Karpas-422 (cell line): Measurements from ENCODE around the gene URAD. TPM values are rescaled to one million over a fixed set of nuclear protein-coding genes. Genes with fewer than 3 reads are reported as not detected.
"Not testable (repeated sequence)": the region's sequence is repeated elsewhere in the genome, so short reads cannot be mapped to it uniquely, and the experiment has no call there.

Experiments used
- DNase-seq: peaks from one replicate; pipeline ENCODE4 v3.0.0-alpha.2; 2015
- H2AFZ ChIP-seq: fragments of 200-600 bp; sonication (generic); 2 replicates; pipeline ENCODE4 v1.6.1; 2014; ENCODE audit warnings: antibody characterized with exemption, low read length, mixed read lengths
- H3K27ac ChIP-seq: fragments of 200-600 bp; sonication (generic); 2 replicates; pipeline ENCODE4 v1.5.1; 2014; ENCODE audit warnings: mild to moderate bottlenecking, low read length, moderate library complexity
- H3K27me3 ChIP-seq: fragments of 200-600 bp; sonication (generic); 2 replicates; pipeline ENCODE4 v1.6.1; 2014; ENCODE audit warnings: low read length, mixed read lengths
- H3K36me3 ChIP-seq: fragments of 200-600 bp; sonication (generic); 2 replicates; pipeline ENCODE4 v1.6.1; 2014; ENCODE audit warnings: low read length, mixed read lengths; ENCODE audit not compliant: insufficient read depth
- H3K4me1 ChIP-seq: fragments of 200-600 bp; sonication (generic); 2 replicates; pipeline ENCODE4 v1.6.1; 2014; ENCODE audit warnings: mild to moderate bottlenecking, low read length, mixed read lengths
- H3K4me2 ChIP-seq: fragments of 200-600 bp; sonication (generic); 2 replicates; pipeline ENCODE4 v1.6.1; 2014; ENCODE audit warnings: low read length, low read depth, mild to moderate bottlenecking; ENCODE audit not compliant: poor library complexity, severe bottlenecking
- H3K4me3 ChIP-seq: fragments of 200-600 bp; sonication (generic); 2 replicates; pipeline ENCODE4 v1.5.1; 2014; ENCODE audit warnings: mild to moderate bottlenecking, antibody characterized with exemption, low read length, mixed read lengths
- H3K79me2 ChIP-seq: fragments of 200-600 bp; sonication (generic); 2 replicates; pipeline ENCODE4 v1.6.1; 2014; ENCODE audit warnings: mild to moderate bottlenecking, low read length, mixed read lengths
- H3K9ac ChIP-seq: fragments of 200-600 bp; sonication (generic); 2 replicates; pipeline ENCODE4 v1.6.0; 2014; ENCODE audit warnings: low read length
- H3K9me2 ChIP-seq: fragments of 200-600 bp; sonication (generic), shearing (Covaris generic); replicated peaks from 2 replicates; pipeline ENCODE4 v1.6.0; 2014; ENCODE audit warnings: mild to moderate bottlenecking, low read length, moderate library complexity; ENCODE audit not compliant: insufficient read depth
- H3K9me3 ChIP-seq: fragments of 300-700, 200-600 bp; sonication (generic); 2 replicates; pipeline ENCODE4 v1.6.1; 2014; ENCODE audit warnings: low read length, mixed read lengths
- H4K20me1 ChIP-seq: fragments of 200-600 bp; sonication (generic); 2 replicates; pipeline ENCODE4 v1.6.1; 2014; ENCODE audit warnings: mild to moderate bottlenecking, antibody characterized with exemption, low read length, low read depth; ENCODE audit not compliant: insufficient read depth
- total RNA-seq: library from RNA; depleted of rRNA; stranded (reverse); fragments of >200 nt; shearing (Covaris generic); gene quantifications from 2 replicates; pipeline ENCODE4 v1.2.3, GENCODE V29; 2014; ENCODE audit warnings: low replicate concordance

Gene URAD
- total RNA-seq, 1 experiment from 2014 or later = not detected

- Histone ChIP-seq H2AFZ (no peak overlapping the region), H3K9ac (no peak overlapping the region), H3K9me2 (no peaks in the 10 kb centered on the region), H3K36me3 (no peaks in the 10 kb centered on the region), H4K20me1 (no peaks in the 10 kb centered on the region), H3K9me3 (no peaks in the 10 kb centered on the region), H3K27me3 (no peaks in the 10 kb centered on the region), H3K4me1 (no peaks in the 10 kb centered on the region), H3K79me2 (no peaks in the 10 kb centered on the region), H3K4me2 (no peak overlapping the region), H3K4me3 (no peak overlapping the region), H3K27ac (no peak overlapping the region)
- no peak for DNase-seq
Measured at GRCh38 chr13:27964741-27965323, 23.7 kb downstream of the URAD start.

GRCh38 chr13:27964206-27964605, 24.3 kb downstream of the URAD start:
- not testable (repeated sequence) for H3K4me2 ChIP-seq, H3K36me3 ChIP-seq, H3K9me2 ChIP-seq, H3K27me3 ChIP-seq, H3K4me3 ChIP-seq, H3K9me3 ChIP-seq, H3K4me1 ChIP-seq, DNase-seq, H3K27ac ChIP-seq, H3K79me2 ChIP-seq, H4K20me1 ChIP-seq, H2AFZ ChIP-seq, H3K9ac ChIP-seq

GRCh38 chr13:27963491-27963890, 25.0 kb downstream of the URAD start:
- no peak overlapping the region for H2AFZ ChIP-seq
- no peaks in the 10 kb centered on the region for H3K36me3 ChIP-seq
- H3K9ac ChIP-seq = no peak overlapping the region
- H3K9me3 ChIP-seq = no peaks in the 10 kb centered on the region
- no peak overlapping the region for H3K4me2 ChIP-seq
- no peak for DNase-seq
- H3K27me3 ChIP-seq = no peaks in the 10 kb centered on the region
- H3K27ac ChIP-seq = no peak overlapping the region
- no peaks in the 10 kb centered on the region for H4K20me1 ChIP-seq
- no peak overlapping the region for H3K4me3 ChIP-seq
- no peaks in the 10 kb centered on the region for H3K79me2 ChIP-seq
- no peaks in the 10 kb centered on the region for H3K9me2 ChIP-seq
- H3K4me1 ChIP-seq = no peaks in the 10 kb centered on the region

DNA sequence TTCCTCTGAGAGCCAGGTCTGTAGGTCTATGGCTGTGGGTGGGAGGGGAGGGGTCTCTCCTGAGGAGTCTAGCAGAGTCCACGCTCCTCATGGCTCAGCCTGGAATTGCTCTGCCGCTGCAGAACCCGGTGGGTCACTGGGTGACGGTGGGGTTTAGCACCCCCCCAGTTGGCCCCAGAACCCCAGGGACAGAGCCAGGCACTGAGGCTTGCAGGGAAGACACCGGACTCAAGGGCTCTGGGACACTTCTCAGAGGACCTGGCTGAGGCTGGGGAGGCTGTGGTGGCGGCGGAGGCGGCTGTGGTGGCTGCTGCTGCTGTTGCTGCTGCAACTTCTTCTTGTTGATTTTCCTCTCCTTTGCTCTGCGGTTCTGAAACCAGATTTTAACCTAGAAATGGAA, 25.5 kb downstream of the URAD start:
- Histone ChIP-seq H3K9ac (no peak overlapping the region), H2AFZ (no peak overlapping the region), H3K9me3 (no peaks in the 10 kb centered on the region), H3K4me1 (no peaks in the 10 kb centered on the region), H3K79me2 (no peaks in the 10 kb centered on the region), H3K27me3 (no peaks in the 10 kb centered on the region), H3K9me2 (no peaks in the 10 kb centered on the region), H3K4me3 (no peak overlapping the region), H3K27ac (no peak overlapping the region), H3K4me2 (no peak overlapping the region), H3K36me3 (no peaks in the 10 kb centered on the region), H4K20me1 (no peaks in the 10 kb centered on the region)
- no peak for DNase-seq

- no peaks in the 10 kb centered on the region for H4K20me1 ChIP-seq
- H3K9me2 ChIP-seq = no peaks in the 10 kb centered on the region
- H3K9ac ChIP-seq = no peak overlapping the region
- H3K79me2 ChIP-seq = no peaks in the 10 kb centered on the region
- no peak for DNase-seq
- H3K9me3 ChIP-seq = no peaks in the 10 kb centered on the region
- H2AFZ ChIP-seq = no peak overlapping the region
- no peaks in the 10 kb centered on the region for H3K36me3 ChIP-seq
- no peak overlapping the region for H3K4me2 ChIP-seq
- H3K27ac ChIP-seq = no peak overlapping the region
- H3K4me1 ChIP-seq = no peaks in the 10 kb centered on the region
- no peak overlapping the region for H3K4me3 ChIP-seq
- H3K27me3 ChIP-seq = no peaks in the 10 kb centered on the region
Measured at GRCh38 chr13:27962128-27962841, 26.2 kb downstream of the URAD start.

DNA sequence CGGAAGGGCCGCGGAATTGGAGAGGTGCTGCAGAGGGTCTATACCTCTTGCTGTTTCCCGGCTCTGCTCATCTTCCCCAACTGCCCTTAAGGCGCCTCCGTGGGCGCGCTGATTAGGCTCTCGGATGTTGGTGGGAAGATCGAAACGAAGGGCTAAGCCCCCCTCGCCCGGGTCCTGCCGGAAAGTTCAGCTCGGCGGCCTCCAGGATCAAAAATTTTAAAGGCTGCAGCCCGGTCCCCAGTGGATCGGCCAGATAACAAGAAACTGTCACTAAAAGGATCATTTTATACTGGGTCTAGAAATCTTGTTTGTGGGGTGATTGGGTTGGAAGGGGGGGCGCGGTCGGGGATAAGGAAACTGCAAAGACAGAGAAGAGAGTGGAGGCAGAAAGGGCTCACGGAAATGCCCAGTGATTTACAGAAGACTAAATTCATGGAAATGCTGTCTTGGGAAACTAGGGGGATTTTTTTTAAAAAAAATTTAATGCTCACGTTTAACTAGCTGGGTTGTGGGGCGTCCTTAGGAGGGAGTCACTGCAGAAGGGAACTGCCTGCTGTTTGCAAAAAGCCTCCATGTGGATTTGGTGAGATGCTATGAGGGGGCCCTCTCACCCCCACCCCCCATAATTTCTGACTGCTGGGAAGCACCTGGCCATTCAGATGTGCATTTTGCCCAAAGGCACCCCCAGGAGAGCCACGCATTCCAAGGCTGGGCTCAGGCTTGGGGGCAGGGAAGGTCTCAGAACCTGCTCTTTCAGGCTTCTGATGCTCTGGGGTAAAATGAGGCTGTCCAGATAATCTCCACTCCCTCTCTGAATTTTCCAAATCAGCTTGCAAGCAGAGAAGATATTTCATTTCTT, 27.0 kb downstream of the URAD start:
- Histone ChIP-seq H3K4me3 (no peak overlapping the region), H3K27ac (no peak overlapping the region), H3K9me3 (no peaks in the 10 kb centered on the region), H3K36me3 (no peaks in the 10 kb centered on the region), H2AFZ (no peak overlapping the region), H3K79me2 (no peaks in the 10 kb centered on the region), H3K9ac (no peak overlapping the region), H3K27me3 (no peaks in the 10 kb centered on the region), H3K4me2 (no peak overlapping the region), H3K9me2 (no peaks in the 10 kb centered on the region), H4K20me1 (no peaks in the 10 kb centered on the region), H3K4me1 (no peaks in the 10 kb centered on the region)
- DNase-seq = no peak

- no peak overlapping the region for H3K9ac ChIP-seq
- H3K27me3 ChIP-seq = no peaks in the 10 kb centered on the region
- no peak overlapping the region for H3K4me3 ChIP-seq
- no peaks in the 10 kb centered on the region for H3K36me3 ChIP-seq
- no peak overlapping the region for H2AFZ ChIP-seq
- no peak overlapping the region for H3K27ac ChIP-seq
- no peaks in the 10 kb centered on the region for H3K9me3 ChIP-seq
- H3K4me1 ChIP-seq = no peaks in the 10 kb centered on the region
- no peaks in the 10 kb centered on the region for H3K79me2 ChIP-seq
- DNase-seq = no peak
- no peaks in the 10 kb centered on the region for H3K9me2 ChIP-seq
- H4K20me1 ChIP-seq = no peaks in the 10 kb centered on the region
- H3K4me2 ChIP-seq = no peak overlapping the region
Measured at GRCh38 chr13:27960362-27961226, 27.9 kb downstream of the URAD start.

- Histone ChIP-seq H3K4me2 (no peak overlapping the region), H3K9me3 (no peaks in the 10 kb centered on the region), H3K4me3 (no peak overlapping the region), H3K9me2 (no peaks in the 10 kb centered on the region), H3K79me2 (no peaks in the 10 kb centered on the region), H3K4me1 (no peaks in the 10 kb centered on the region), H3K9ac (no peak overlapping the region), H4K20me1 (no peaks in the 10 kb centered on the region), H3K27ac (no peak overlapping the region), H2AFZ (no peak overlapping the region), H3K36me3 (no peaks in the 10 kb centered on the region), H3K27me3 (no peaks in the 10 kb centered on the region)
- no peak for DNase-seq
Measured at GRCh38 chr13:27959976-27960361, 28.5 kb downstream of the URAD start.
